Activated CD8-positive, alpha-beta memory T cell treated with anti-CD3 and anti-CD28 coated beads, Interleukin-2, amount 50 U/mL, for 24 hours (primary cell): Measurements from ENCODE around the gene EIF3M.

Source experiments
- DNase-seq: peaks from one replicate; pipeline ENCODE4 v3.0.0-alpha.2; 2020; ENCODE audit errors: extremely low read depth

EIF3M gene

GRCh38 chr11:32583459-32584271 is at the start of gene EIF3M:
EIF3M (plus strand) TSS chr11:32583831; CDS start chr11:32583888, 57 bp downstream.
- peak; percentile 90 for DNase-seq

DNA sequence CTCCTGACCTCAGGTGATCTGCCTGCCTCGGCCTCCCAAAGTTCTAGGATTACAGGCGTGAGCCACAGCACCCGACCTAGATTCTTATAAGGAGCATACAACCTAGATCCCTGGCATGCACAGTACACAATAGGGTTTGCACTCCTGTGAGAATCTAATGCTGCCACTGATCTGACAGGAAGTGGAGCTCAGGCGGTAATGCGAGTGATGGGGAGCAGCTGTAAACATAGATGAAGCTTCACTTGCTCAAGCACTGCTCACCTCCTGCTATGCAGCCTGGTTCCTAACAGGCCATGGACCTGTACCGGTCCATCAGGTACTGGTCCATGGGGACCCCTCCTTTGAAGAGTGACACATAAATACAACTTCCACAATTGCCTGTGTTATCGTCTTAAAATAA is 44.8 kb upstream of the EIF3M start:
- DNase-seq, result no peak

DNA sequence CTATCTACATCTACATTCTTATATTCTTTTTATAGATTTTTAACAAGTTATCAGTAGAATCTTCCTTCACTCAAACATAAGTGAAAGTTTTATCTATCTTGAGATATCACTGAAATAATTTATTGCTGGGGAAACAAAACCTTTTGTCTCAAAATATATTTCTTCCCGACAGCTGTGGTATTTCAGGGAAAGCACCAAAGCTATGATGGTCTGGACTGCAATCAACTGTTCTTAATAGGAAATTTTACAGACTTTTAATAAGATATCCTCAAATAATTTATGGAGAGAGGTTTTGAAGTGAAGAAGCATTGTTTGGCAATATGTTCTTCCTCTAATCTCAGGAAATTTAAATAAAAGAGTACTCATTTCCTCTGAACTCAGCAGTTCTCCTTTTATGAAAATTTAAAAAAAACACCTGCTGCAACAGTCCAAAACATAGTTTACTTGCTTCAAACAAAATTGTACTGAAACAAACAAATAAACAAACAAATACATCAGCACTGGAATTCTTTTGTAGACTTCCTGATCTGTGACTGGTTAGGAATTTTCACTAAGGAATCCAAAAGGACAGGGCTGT is 33.9 kb upstream of the EIF3M start:
- no peak for DNase-seq

DNA sequence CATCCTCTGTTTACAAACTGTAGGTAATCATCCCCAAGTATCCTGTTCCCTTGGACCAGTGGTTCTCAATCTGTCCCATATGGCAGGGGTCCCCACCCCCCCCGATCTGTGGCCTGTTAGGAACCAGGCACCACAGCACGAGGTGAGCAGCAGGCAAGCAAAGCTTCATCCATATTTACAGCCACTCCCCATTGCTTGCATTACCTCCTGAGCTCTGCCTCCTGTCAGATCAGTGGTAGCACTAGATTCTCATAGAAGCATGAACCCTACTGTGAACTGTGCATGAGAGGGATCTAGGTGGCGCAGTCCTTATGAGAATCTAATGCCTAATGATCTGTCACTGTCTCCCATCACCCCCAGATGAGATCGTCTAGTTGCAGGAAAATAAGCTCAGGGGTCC is 33.4 kb upstream of the EIF3M start:
- DNase-seq, result no peak

GRCh38 chr11:32555091-32555490 is 28.5 kb upstream of the EIF3M start:
- DNase-seq, result no peak

- no peak for DNase-seq
These were observed 27.7 kb upstream of the EIF3M start for GRCh38 chr11:32555895-32556294.

GRCh38 chr11:32561835-32562234 is 21.8 kb upstream of the EIF3M start:
- DNase-seq, result no peak

DNA sequence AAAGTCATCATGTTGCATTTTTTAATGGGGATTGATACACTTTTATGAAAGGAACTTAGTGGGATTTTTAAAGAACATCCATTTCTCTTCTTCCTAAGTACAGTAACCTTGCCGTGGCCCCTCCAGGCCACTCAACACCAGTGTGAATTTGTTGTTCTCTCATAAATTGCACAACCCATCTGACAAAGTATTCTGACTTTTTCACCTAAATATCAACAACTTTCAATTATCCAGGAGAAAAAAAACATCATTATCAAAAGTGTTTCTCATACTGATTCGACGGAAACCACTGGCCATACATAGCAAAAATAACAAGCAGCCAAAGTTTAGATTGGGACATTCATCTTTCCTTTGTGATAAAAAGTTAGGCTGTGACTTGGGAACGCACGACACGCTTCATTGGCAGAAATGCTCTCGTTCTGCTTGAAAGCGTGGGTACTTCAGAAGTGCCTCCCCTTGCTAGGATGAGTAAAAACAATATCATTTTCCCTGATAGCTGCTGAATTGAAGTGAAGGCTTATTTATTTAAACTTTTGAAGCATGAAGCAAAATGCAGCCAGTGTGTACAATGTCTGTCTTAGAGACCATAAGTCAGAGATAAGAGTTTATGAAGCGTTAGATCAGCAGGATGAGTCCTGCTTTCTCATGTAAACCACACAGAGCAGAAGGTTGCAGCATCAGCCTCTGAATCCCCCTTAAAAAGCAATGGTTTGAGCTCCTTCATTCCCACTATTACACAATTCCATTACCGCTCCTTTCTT is 20.6 kb upstream of the EIF3M start:
- no peak for DNase-seq

GRCh38 chr11:32563600-32563959 is 20.1 kb upstream of the EIF3M start:
- no peak for DNase-seq

DNA sequence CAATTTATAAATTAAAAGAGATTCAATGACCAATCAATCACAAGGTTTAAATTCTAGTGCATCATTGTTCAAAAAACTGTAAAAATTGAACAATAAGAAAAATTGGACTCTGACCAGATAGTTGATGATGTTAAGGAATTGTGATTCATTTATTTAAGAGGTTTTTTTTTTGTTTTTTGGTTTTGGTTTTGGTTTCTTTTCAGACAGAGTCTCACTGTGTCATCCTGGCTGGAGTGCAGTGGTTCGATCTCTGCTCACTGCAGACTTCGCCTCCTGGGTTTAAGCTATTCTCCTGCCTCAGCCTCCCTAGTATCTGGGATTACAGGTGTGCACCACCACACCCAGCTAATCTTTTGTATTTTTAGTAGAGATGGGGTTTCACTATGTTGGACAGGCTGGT is 17.1 kb upstream of the EIF3M start:
- no peak for DNase-seq

- DNase-seq, result no peak
These were observed 16.5 kb upstream of the EIF3M start for GRCh38 chr11:32567154-32567553.

- no peak for DNase-seq
These were observed 14.2 kb upstream of the EIF3M start for GRCh38 chr11:32569313-32569881.

GRCh38 chr11:32571039-32571438 is 12.6 kb upstream of the EIF3M start:
- DNase-seq, result no peak

DNA sequence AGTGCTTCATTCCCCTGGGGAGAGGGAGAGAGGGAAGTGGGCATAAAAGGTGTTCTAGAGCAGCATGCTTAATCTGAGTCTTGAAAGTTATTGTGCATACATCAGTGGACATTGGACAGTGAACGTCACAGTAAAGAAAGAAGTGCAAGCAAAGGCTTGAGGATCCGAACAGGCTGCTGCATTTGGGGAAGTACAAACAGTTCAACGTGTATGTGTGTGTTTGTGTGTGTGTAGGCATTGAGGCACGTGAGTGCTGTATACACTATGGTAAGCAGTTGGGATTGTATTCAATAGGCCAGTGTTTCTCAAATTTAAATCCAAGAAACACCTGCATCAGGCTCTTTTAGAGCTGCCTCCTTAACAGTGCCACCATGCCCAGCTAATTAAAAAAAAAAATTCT is 10.4 kb upstream of the EIF3M start:
- no peak for DNase-seq

- no peak for DNase-seq
These were observed 9.2 kb upstream of the EIF3M start for GRCh38 chr11:32574421-32574820.

GRCh38 chr11:32575070-32575469 is 8.6 kb upstream of the EIF3M start:
- no peak for DNase-seq

- DNase-seq, result no peak
These were observed 7.2 kb upstream of the EIF3M start for GRCh38 chr11:32576456-32576855.

DNA sequence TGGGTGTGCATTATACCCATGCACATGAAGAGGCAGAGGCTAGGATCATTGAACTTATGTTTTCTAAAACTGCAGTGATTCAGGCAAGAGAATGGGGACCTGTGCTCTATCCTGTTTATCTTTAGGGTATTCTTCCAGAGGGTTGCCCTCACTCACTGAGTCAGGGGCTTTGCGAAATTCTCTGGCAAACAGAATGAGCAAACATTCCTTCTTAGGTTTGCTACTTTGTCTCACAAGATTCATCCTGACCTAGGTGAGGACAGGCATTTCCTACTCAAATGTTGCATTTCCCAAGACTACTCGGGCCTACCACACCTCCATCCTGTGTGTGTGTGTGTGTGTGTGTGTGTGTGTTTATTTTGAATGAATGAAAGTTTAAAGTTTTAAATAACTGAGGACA is 2.7 kb upstream of the EIF3M start:
- DNase-seq, result no peak

GRCh38 chr11:32581556-32581955 is 2.1 kb upstream of the EIF3M start:
- DNase-seq, result no peak

- no peak for DNase-seq
These were observed 1.3 kb downstream of the EIF3M start for GRCh38 chr11:32584921-32585320.

- DNase-seq, result no peak
These were observed 3.1 kb downstream of the EIF3M start for GRCh38 chr11:32586576-32587190.

DNA sequence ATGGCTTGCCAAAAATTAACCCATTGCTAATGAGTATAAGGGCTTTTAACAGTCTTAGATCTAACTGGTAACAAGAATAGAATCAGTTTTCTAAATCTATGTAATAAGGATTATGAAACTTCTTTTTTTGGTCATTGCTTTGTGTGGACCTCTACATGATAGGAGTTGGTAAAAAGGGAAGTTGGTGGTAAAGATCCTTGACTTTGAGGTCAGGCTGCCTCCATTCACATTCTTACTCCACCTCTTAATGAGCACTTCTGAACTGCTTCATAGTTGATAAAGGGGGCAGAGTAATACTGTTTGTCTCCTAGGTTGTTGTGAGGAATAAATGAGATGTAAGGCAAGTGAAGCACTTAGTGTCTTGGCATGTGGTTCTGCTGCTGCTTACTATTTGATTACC is 10.6 kb downstream of the EIF3M start:
- no peak for DNase-seq
